Measurements from ENCODE around the gene PCBP4. TPM values are rescaled to one million over a fixed set of nuclear protein-coding genes. Genes with fewer than 3 reads are reported as not detected.

PCBP4 gene
- total RNA-seq (2022) (26.4 TPM in 2 replicates), Bru-seq, nascent RNA (percentile 45 among the genes with signal in this experiment), BruChase-seq, experiment 1, labeled RNA remaining after a 6-hour chase (percentile 68 among the genes with signal in this experiment), BruChase-seq, experiment 2, labeled RNA remaining after a 2-hour chase (percentile 59 among the genes with signal in this experiment)
- long read RNA-seq, transcript PCBP4-202 (13 exons, 2,015 nt): major isoform, 12 of 52 reads
- long read RNA-seq, transcript PCBP4-205 (14 exons, 2,147 nt): minor isoform, 5 of 52 reads
- long read RNA-seq, partial matches to known transcripts: 7 of 52 reads
- long read RNA-seq, other reads (novel, unspliced or antisense): 27 of 52 reads

- peaks cover 10% of the 10 kb centered on the region for H3K4me1 Mint-ChIP-seq (ENCODE audit: insufficient read depth, unreplicated experiment)
- POLR2A ChIA-PET: interaction anchor here (0.8 to 6.5 kb wide), 6 partner anchors 16 to 89 kb away, joined by 3 to 37 read pairs (median 4); partner anchors contain the start of genes ACY1, DUSP7, RPL29 and RRP9
- TF ChIP-seq, protein P1, sequence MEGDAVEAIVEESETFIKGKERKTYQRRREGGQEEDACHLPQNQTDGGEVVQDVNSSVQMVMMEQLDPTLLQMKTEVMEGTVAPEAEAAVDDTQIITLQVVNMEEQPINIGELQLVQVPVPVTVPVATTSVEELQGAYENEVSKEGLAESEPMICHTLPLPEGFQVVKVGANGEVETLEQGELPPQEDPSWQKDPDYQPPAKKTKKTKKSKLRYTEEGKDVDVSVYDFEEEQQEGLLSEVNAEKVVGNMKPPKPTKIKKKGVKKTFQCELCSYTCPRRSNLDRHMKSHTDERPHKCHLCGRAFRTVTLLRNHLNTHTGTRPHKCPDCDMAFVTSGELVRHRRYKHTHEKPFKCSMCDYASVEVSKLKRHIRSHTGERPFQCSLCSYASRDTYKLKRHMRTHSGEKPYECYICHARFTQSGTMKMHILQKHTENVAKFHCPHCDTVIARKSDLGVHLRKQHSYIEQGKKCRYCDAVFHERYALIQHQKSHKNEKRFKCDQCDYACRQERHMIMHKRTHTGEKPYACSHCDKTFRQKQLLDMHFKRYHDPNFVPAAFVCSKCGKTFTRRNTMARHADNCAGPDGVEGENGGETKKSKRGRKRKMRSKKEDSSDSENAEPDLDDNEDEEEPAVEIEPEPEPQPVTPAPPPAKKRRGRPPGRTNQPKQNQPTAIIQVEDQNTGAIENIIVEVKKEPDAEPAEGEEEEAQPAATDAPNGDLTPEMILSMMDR (IDR thresholded peaks at IDR 0.05; ENCODE audit: unreplicated experiment): no peak
- peaks cover 13% of the 10 kb centered on the region for H3K36me3 Mint-ChIP-seq (ENCODE audit: insufficient read depth, unreplicated experiment)
- no peaks in the 10 kb centered on the region for H3K27me3 Mint-ChIP-seq (ENCODE audit: insufficient read depth, unreplicated experiment)
- BruUV-seq (replicated peaks): no TSS peak
- H3K9me3 Mint-ChIP-seq (ENCODE audit: unreplicated experiment): no peaks in the 10 kb centered on the region
- H3K27ac Mint-ChIP-seq (ENCODE audit: low read depth, unreplicated experiment): peak within 1 kb of the TSS; percentile 49
- peak within 1 kb of the TSS; percentile 78 for H3K4me3 Mint-ChIP-seq (ENCODE audit: unreplicated experiment)
- CTCF ChIA-PET: interaction anchor here (0.6 to 1.0 kb wide), 3 partner anchors 25 to 468 kb away, joined by 3 read pairs; no protein-coding TSS in a partner anchor
- DNase-seq (ENCODE audit: unreplicated experiment): no peak
- intact Hi-C loops (cut with micrococcal nuclease): no loop called here
Observed at GRCh38 chr3:51967384-51968169, at the start of gene PCBP4. TSS of gene PCBP4 (minus strand) at chr3:51967454. CDS start at chr3:51961240, 6,214 bp downstream.

- CTCF ChIA-PET: interaction anchor here (0.6 to 3.1 kb wide), 9 partner anchors 14 to 323 kb away, joined by 3 to 16 read pairs (median 3); no protein-coding TSS in a partner anchor
- Mint-ChIP-seq H3K27me3 (ENCODE audit: insufficient read depth, unreplicated experiment) (no peaks in the 10 kb centered on the region), H3K4me1 (ENCODE audit: insufficient read depth, unreplicated experiment) (no peaks in the 10 kb centered on the region), H3K27ac (ENCODE audit: low read depth, unreplicated experiment) (no peak overlapping the region), H3K36me3 (ENCODE audit: insufficient read depth, unreplicated experiment) (no peaks in the 10 kb centered on the region), H3K4me3 (ENCODE audit: unreplicated experiment) (no peak overlapping the region), H3K9me3 (ENCODE audit: unreplicated experiment) (no peaks in the 10 kb centered on the region)
- intact Hi-C loops (cut with micrococcal nuclease): no loop called here
- POLR2A ChIA-PET: interaction anchor here (1.2 kb wide), 1 partner anchor 37 kb away, joined by 4 read pairs; no protein-coding TSS in a partner anchor
- DNase-seq (ENCODE audit: unreplicated experiment): no peak
- BruUV-seq (replicated peaks): no TSS peak
- TF ChIP-seq, protein P1 (IDR thresholded peaks at IDR 0.05; ENCODE audit: unreplicated experiment): no peak
Observed at GRCh38 chr3:52015438-52016228, 48.4 kb upstream of the PCBP4 start.

DNA sequence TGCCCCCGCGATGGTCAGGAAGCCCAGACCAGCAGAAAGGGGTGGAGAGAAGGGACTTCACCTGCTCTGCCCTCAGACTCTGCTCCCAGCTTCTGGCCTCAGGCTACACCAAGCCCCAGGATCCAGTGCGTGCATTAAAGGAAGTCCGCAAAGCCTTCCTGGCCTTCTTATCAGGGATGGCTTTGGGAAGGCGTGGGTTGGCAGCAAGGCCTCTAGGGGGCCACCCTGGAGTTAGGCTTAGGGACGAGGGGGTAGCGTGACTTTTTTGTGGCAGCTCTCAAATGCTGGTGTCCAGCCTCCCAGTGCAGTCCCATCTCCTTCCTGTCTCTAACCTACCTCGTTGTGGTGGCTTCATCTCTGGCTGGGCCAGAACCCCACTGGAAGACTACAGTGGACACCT is 47.4 kb upstream of the PCBP4 start:
- Mint-ChIP-seq H3K4me3 (ENCODE audit: unreplicated experiment) (no peak overlapping the region), H3K27ac (ENCODE audit: low read depth, unreplicated experiment) (no peak overlapping the region), H3K36me3 (ENCODE audit: insufficient read depth, unreplicated experiment) (no peaks in the 10 kb centered on the region), H3K27me3 (ENCODE audit: insufficient read depth, unreplicated experiment) (no peaks in the 10 kb centered on the region), H3K4me1 (ENCODE audit: insufficient read depth, unreplicated experiment) (no peaks in the 10 kb centered on the region), H3K9me3 (ENCODE audit: unreplicated experiment) (peaks cover 7% of the 10 kb centered on the region)
- intact Hi-C loops (cut with micrococcal nuclease): no loop called here
- BruUV-seq (replicated peaks): no TSS peak
- ChIA-PET POLR2A (interaction anchor here (1.1 to 1.2 kb wide), 2 partner anchors 32 to 38 kb away, joined by 3 to 4 read pairs; no protein-coding TSS in a partner anchor), CTCF (interaction anchor here (0.6 to 3.1 kb wide), 5 partner anchors 13 to 128 kb away, joined by 3 to 16 read pairs (median 4); no protein-coding TSS in a partner anchor)
- TF ChIP-seq, protein P1 (IDR thresholded peaks at IDR 0.05; ENCODE audit: unreplicated experiment): no peak
- DNase-seq (ENCODE audit: unreplicated experiment): no peak
